Measurements from ENCODE around the gene ID4. TPM values are rescaled to one million over a fixed set of nuclear protein-coding genes. Genes with fewer than 3 reads are reported as not detected.
"Not testable (repeated sequence)": the region's sequence is repeated elsewhere in the genome, so short reads cannot be mapped to it uniquely, and the experiment has no call there.

The ID4 gene
- polyA plus RNA-seq, 2 of the 4 experiments (the other 2 are of a cell fraction), result 2.6 to 6.1 TPM

DNA sequence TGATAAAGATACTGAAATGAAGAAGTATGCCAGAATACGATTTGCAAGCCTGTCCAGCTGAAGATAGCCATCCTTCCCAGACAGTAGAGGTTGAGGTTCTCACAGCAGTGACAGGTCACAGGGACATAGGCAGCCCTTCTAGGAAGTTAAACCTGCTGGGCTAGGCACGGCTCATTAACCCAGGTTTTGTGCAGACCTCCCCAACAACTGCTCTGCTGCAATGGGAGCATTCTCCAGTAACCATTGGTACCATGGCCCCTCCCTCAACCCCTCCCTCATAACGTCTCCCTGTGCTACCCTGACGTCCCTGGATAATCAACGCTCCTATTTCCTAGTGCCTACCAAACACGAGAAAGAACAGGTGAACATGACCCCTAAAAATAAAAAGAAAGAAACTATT lies 15.8 kb downstream of the ID4 start:
- WGBS (ENCODE audit: missing lambda C conversion rate), result 27% methylated on average over 6 of the region's 6 CpGs
- DNase-seq (ENCODE audit: low read depth in 1 of 2, low spot score in 1 of 2), result no peak
- Histone ChIP-seq H3K4me3 (no peak overlapping the region), H3K4me1 (peaks cover 9% of the 10 kb centered on the region), H3K27ac (no peak overlapping the region), H3K9me3 (no peaks in the 10 kb centered on the region), H3K4me2 (no peak overlapping the region)
- ChIA-PET POLR2A (no interaction called here), CTCF (no interaction called here)
- FAIRE-seq, result no peak
- no peak for ATAC-seq
- TF ChIP-seq SREBF2 (IDR thresholded peaks at IDR 0.05) (no peak), BHLHE40 (IDR thresholded peaks at IDR 0.05; ENCODE audit: low read depth, low read length) (no peak), FOSL2 (IDR thresholded peaks at IDR 0.05) (no peak), FOSL2 (CRISPR knock-in tag; IDR thresholded peaks at IDR 0.05) (no peak), MAZ (IDR thresholded peaks at IDR 0.05; ENCODE audit: borderline replicate concordance, low read depth, low read length) (no peak), GATA3 (IDR thresholded peaks at IDR 0.05; ENCODE audit: borderline replicate concordance) (no peak), JUNB (IDR thresholded peaks at IDR 0.05) (no peak), NR3C1 (IDR thresholded peaks at IDR 0.05) (no peak), CBX2 (IDR thresholded peaks at IDR 0.05; ENCODE audit: borderline replicate concordance, low read depth) (no peak), NFE2L2 (conservative IDR thresholded peaks at IDR 0.05; ENCODE audit: low read length) (no peak), SMC3 (IDR thresholded peaks at IDR 0.05) (no peak), RARB (CRISPR knock-in tag; IDR thresholded peaks at IDR 0.05) (no peak)
- TF ChIP-seq, protein P1, sequence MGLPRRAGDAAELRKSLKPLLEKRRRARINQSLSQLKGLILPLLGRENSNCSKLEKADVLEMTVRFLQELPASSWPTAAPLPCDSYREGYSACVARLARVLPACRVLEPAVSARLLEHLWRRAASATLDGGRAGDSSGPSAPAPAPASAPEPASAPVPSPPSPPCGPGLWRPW (IDR thresholded peaks at IDR 0.05), result no peak
- TF ChIP-seq, protein P2, sequence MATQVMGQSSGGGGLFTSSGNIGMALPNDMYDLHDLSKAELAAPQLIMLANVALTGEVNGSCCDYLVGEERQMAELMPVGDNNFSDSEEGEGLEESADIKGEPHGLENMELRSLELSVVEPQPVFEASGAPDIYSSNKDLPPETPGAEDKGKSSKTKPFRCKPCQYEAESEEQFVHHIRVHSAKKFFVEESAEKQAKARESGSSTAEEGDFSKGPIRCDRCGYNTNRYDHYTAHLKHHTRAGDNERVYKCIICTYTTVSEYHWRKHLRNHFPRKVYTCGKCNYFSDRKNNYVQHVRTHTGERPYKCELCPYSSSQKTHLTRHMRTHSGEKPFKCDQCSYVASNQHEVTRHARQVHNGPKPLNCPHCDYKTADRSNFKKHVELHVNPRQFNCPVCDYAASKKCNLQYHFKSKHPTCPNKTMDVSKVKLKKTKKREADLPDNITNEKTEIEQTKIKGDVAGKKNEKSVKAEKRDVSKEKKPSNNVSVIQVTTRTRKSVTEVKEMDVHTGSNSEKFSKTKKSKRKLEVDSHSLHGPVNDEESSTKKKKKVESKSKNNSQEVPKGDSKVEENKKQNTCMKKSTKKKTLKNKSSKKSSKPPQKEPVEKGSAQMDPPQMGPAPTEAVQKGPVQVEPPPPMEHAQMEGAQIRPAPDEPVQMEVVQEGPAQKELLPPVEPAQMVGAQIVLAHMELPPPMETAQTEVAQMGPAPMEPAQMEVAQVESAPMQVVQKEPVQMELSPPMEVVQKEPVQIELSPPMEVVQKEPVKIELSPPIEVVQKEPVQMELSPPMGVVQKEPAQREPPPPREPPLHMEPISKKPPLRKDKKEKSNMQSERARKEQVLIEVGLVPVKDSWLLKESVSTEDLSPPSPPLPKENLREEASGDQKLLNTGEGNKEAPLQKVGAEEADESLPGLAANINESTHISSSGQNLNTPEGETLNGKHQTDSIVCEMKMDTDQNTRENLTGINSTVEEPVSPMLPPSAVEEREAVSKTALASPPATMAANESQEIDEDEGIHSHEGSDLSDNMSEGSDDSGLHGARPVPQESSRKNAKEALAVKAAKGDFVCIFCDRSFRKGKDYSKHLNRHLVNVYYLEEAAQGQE (IDR thresholded peaks at IDR 0.05), result no peak
- TF ChIP-seq, protein P3, sequence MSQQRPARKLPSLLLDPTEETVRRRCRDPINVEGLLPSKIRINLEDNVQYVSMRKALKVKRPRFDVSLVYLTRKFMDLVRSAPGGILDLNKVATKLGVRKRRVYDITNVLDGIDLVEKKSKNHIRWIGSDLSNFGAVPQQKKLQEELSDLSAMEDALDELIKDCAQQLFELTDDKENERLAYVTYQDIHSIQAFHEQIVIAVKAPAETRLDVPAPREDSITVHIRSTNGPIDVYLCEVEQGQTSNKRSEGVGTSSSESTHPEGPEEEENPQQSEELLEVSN (IDR thresholded peaks at IDR 0.05; ENCODE audit: borderline replicate concordance, low read depth), result no peak
- TF ChIP-seq, protein P4, sequence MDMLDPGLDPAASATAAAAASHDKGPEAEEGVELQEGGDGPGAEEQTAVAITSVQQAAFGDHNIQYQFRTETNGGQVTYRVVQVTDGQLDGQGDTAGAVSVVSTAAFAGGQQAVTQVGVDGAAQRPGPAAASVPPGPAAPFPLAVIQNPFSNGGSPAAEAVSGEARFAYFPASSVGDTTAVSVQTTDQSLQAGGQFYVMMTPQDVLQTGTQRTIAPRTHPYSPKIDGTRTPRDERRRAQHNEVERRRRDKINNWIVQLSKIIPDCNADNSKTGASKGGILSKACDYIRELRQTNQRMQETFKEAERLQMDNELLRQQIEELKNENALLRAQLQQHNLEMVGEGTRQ (IDR thresholded peaks at IDR 0.05), result no peak

DNA sequence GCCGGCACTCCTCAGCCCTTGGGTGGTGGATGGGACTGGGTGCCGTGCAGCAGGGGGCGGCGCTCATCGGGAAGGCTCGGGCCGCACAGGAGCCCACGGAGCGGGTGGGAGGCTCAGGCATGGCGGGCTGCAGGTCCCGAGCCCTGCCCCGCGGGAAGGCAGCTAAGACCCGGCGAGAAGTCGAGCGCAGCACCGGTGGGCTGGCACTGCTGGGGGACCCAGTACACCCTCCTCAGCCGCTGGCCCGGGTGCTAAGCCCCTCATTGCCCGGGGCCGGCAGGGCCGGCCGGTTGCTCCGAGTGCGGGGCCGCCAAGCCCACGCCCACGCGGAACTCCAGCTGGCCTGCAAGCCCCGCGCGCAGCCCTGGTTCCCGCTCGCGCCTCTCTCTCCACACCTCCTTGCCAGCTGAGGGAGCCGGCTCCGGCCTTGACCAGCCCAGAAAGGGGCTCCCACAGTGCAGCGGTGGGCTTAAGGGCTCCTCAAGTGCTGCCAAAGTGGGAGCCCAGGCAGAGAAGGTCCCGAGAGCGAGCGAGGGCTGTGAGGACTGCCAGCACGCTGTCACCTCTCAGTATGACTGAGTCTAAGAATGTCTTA lies 17.3 kb downstream of the ID4 start:
- FAIRE-seq; H3K27ac ChIP-seq; ATAC-seq; H3K9me3 ChIP-seq; DNase-seq (ENCODE audit: low read depth in 1 of 2, low spot score in 1 of 2); H3K4me2 ChIP-seq; POLR2A ChIA-PET; H3K4me3 ChIP-seq; H3K4me1 ChIP-seq: not testable (repeated sequence)
- 80% methylated on average over 16 of the region's 43 CpGs for WGBS (ENCODE audit: missing lambda C conversion rate)
- CTCF ChIA-PET, result interaction anchor here (1.8 kb wide), 1 partner anchor 830 kb away, joined by 5 read pairs; no protein-coding TSS in a partner anchor

DNA sequence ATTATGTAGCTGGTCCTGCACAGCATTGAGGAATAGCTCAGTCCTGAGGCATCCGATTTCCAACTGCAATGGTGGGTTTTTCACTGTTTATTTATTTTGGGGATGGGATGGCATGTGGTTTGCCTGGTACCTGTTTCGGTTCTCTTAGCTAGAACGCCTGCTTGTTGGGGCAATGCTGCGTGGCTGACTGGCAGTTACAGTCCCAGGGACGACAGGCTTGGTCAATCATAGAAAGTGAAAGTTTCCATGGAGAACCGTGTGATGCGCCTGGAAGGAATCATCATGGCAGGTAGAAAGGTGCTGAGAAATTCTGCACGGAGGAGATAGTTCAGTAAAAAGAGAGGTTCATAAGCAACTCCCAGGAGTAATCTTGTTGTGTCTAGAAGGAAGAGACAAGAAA lies 18.4 kb downstream of the ID4 start:
- 72% methylated on average over 8 of the region's 8 CpGs for WGBS (ENCODE audit: missing lambda C conversion rate)
- ATAC-seq, result no peak
- TF ChIP-seq PHF8 (IDR thresholded peaks at IDR 0.05; ENCODE audit: borderline replicate concordance, low read depth) (no peak), SREBF2 (IDR thresholded peaks at IDR 0.05) (no peak), EP300 (IDR thresholded peaks at IDR 0.05) (no peak), NFE2L2 (conservative IDR thresholded peaks at IDR 0.05; ENCODE audit: low read length) (no peak), KDM5A (IDR thresholded peaks at IDR 0.05) (no peak), RAD21 (conservative IDR thresholded peaks at IDR 0.05 in 1 of 2, IDR thresholded peaks at IDR 0.05 in 1 of 2) (no peak), HDAC2 (IDR thresholded peaks at IDR 0.05) (no peak), HEYL (CRISPR knock-in tag; IDR thresholded peaks at IDR 0.05) (no peak), JUN (IDR thresholded peaks at IDR 0.05) (no peak), POLR2AphosphoS2 (conservative IDR thresholded peaks at IDR 0.05; ENCODE audit: low read length) (no peak), FOXS1 (CRISPR knock-in tag; IDR thresholded peaks at IDR 0.05) (no peak), TP53 (CRISPR knock-in tag; IDR thresholded peaks at IDR 0.05) (no peak), JUNB (IDR thresholded peaks at IDR 0.05) (no peak), NPAS2 (CRISPR knock-in tag; IDR thresholded peaks at IDR 0.05; ENCODE audit: borderline replicate concordance) (no peak), CBX8 (IDR thresholded peaks at IDR 0.05) (no peak), ESRRA (IDR thresholded peaks at IDR 0.05; ENCODE audit: borderline replicate concordance, low read length) (no peak), EHF (CRISPR knock-in tag; IDR thresholded peaks at IDR 0.05) (no peak)
- TF ChIP-seq, protein P5, sequence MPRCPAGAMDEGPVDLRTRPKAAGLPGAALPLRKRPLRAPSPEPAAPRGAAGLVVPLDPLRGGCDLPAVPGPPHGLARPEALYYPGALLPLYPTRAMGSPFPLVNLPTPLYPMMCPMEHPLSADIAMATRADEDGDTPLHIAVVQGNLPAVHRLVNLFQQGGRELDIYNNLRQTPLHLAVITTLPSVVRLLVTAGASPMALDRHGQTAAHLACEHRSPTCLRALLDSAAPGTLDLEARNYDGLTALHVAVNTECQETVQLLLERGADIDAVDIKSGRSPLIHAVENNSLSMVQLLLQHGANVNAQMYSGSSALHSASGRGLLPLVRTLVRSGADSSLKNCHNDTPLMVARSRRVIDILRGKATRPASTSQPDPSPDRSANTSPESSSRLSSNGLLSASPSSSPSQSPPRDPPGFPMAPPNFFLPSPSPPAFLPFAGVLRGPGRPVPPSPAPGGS (IDR thresholded peaks at IDR 0.05), result no peak

More for the DNA sequence above, 18.4 kb downstream of the ID4 start:
- DNase-seq (ENCODE audit: low read depth in 1 of 2, low spot score in 1 of 2) (no peak), FAIRE-seq (no peak)
- no peak overlapping the region for H3K4me2 ChIP-seq
- ChIA-PET POLR2A (no interaction called here), CTCF (interaction anchor here (1.4 to 1.8 kb wide), 2 partner anchors 15 to 831 kb away, joined by 3 to 5 read pairs; no protein-coding TSS in a partner anchor)
- no peaks in the 10 kb centered on the region for H3K9me3 ChIP-seq
- no peak overlapping the region for H3K27ac ChIP-seq
- H3K4me3 ChIP-seq, result no peak overlapping the region
- peaks cover 9% of the 10 kb centered on the region for H3K4me1 ChIP-seq
